HG02763 (cell line): Measurements from ENCODE around the gene TK2.
"Not testable (repeated sequence)": the region's sequence is repeated elsewhere in the genome, so short reads cannot be mapped to it uniquely, and the experiment has no call there.

Experiments used
- ATAC-seq: cut with Tn5 transposase; IDR thresholded peaks from one replicate; pipeline ENCODE4 v1.9.1; 2021; ENCODE audit warnings: mild to moderate bottlenecking, moderate library complexity; ENCODE audit not compliant: unreplicated experiment

The TK2 gene

GRCh38 chr16:66521252-66521713 lies 28.6 kb downstream of the TK2 start:
- no peak for ATAC-seq

DNA sequence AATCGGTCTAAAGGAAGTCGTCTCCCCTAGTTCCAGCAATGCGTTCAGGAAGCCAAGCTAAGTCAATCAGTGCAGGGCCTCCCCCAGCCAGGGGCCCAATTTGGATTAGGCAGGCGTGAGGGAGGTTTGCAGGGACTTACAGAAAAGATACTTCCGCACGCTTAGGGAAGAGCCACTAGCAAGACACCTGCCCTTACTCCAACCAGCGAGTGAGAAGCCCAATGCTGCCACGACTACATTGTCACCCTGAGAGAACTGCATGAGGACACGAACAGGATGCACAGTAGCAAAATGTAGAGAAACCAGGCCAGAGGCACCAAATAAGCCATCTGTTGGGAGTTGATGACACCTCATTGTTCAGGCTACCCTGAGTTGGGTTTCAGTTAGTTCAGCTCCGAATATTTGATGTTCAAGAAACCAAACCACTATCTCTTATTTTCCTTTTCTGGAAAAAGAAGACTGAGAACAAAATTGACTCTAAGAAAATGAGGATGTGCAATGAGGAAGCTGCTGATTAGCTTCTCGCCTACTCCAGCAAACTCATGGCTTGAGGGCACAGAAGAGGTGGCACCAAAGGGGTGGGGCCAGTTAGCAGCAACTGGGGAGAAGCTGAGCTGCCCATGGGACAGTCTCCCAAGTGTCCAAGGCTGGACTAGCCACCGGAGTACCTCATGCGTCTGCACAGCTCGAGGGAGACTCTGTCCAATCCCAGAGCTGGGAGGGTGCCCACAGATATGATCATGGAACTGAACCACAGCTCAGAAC lies 29.3 kb downstream of the TK2 start:
- no peak for ATAC-seq

DNA sequence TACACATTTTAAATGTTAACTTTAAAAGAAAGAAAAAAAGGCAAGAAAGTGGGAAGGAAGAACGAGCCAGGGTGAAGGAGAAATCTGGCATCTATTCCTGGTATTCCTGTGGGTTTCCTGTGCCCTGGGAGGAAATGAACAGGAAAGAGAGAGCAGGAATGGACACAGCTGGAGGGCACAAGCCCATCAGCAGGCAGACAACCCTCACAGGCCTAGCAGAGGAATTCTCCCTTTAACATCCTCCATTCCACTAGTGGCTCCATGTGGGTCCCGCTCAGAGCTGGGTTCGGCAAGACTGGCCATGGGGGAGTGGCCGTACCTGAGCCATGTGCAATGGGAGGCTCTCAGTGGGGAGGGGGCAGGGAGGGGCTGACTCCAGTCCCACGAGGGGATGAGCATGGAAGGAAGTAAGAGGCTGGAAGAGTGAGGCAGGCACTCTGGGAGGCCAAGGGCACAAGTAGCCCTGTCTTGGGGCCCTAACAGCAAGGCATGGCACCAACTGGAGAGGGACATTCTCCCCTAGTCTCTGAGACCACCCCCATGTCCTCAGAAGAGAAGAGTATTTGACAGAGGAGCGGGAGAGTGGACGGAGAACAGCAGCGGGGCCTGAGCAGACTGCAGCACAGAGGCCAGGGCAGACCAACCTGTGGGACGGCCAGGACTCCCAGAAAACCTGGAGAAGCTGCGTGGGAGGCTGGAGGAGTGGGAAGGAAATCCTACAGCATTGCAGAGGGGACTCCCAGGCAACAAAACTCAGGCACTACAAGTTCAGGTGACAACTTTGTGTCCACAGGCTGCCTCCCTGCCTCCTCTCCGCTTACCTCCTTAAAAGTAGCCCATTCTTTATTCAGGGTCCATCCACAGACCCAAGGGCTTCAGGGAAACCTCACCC lies 30.2 kb downstream of the TK2 start:
- no peak for ATAC-seq

DNA sequence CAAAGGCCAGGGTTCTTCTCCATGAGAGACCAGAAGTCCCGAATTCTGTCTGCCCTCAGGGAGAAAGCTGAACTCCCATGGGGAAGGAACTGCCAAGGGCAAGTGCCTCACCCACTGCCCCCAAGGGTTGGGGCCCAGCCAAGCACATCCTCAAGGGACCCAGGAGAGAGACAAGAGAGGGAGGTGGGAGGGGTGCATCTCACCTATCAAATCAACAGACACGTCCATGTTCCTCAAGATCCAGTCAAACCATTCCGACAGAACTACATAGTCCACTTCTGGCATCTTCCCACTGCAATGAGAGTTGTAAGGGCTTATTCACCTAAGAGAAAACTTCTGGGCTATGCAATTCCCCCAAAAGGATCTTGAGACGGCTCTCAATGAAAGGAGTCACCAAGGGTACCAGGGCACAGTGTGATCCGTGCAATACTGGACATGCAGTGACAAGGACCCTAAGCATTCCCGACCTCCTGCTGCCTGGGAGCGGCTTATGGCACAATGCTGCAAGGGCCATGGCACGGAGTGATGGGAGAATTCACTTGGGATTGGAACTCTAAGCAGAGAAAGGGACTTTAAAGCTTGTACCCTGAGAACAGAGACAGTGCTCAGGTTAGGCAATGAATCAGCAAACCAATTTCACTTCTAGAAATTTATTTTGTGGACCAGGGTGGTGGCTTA lies 32.2 kb downstream of the TK2 start:
- ATAC-seq: no peak

DNA sequence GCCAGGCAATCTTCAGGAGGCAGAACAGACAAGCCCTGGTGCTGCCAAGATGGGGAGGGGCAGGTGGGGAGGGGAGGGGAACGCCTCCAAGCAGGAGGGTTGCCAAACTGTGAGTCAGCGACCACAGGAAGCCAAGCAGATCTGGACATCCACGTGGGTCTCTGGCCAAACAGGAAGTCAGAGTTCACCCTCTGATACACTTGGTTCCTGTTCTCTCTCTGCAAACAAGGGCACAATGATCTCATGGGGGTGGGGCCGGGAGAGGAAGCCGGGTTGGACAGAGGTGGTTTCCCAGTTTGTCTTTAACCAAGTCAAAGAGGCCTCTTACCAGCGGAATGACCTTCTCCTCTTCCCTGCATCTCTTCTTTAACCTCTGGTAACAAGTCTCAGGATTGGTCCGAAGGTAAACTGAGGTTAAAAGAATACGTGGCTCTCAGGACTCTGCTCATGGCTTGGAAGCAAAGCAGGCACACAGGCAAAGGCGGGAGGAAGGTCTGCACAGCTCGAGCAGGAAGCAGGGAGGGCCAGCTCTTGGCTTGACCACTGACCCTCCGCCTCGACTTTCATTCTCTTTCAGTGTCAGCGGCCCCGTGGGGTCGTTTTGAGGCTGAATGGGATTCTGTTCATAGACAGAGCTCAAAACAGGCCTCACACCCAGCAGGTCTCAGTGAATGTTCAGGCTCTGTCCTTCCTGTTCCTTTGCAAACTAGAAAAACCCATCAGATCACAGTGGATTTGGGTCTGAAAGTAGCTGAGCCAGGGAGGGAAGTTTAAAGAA lies 32.9 kb downstream of the TK2 start:
- ATAC-seq: peak; percentile 98

- ATAC-seq: peak; percentile 16
Measured at GRCh38 chr16:66516509-66516807, 33.5 kb downstream of the TK2 start.

DNA sequence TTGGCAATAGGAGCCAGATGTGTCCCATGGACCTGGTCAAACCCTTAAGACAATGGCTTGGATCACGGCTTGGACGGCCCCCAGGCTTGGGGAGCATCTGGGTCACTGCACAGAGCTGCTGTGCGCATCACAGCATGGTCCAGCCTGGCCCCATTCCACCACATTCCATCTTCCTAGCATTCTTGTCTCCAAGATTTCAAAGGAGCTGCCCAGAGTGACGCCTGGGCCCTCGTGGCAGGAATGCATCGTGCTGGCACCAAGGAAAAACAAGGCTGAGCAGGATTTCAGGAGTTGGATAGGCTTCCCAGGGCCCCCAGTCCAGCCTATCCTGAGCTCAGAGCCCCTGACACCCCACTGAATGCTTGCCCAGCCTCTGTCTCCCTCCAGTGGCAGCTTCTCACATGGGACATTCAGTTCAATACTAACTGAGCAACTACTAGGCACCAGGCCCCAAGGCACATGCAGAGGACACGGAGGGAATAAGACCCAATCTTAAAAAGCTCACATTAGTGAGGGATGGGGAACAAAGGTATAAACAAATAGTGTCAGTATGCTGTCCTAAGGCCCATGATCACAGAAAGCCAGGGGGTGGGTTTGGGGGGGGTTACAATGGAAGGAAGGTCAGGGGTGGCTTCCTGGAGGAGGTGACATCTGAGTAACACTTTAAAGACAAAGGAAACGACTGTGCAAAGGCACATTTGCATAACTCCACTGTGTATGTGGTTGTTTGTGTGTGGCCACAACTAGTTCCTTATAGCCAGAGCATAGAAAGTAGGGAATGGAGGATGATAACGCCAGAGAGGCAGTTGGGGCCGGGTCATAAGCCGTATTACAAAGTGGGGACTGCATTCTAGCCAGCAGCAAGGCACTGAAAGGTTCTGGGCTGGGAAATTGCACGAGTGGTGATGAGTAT lies 34.1 kb downstream of the TK2 start:
- ATAC-seq: no peak

DNA sequence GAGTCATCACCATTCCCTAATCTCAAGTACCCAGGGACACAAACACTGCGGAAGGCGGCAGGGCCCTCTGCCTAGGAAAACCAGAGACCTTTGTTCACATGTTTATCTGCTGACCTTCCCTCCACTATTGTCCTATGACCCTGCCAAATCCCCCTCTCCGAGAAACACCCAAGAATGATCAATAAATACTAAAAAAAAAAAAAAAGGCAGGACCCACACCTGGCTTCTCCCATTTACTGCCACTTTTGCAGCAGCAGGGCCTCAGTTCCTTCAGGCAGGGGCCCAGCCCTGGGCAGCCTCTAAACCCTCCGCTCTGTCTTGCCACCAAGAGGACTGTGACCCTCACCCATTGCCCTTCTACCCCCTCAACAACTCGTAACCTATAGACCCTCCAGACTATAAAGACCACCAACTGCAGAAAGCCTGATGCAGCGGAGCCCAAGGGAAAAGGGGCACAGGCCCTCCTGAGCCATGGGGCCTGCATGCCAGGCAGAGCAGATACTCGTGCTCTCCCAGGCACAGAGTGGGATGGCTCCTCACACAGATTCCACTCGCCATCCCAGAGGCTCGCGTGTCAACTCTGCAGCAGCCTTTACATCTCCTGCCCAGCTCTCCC lies 34.8 kb downstream of the TK2 start:
- ATAC-seq: not testable (repeated sequence)

- ATAC-seq: not testable (repeated sequence)
Measured at GRCh38 chr16:66514391-66514790, 35.5 kb downstream of the TK2 start.

DNA sequence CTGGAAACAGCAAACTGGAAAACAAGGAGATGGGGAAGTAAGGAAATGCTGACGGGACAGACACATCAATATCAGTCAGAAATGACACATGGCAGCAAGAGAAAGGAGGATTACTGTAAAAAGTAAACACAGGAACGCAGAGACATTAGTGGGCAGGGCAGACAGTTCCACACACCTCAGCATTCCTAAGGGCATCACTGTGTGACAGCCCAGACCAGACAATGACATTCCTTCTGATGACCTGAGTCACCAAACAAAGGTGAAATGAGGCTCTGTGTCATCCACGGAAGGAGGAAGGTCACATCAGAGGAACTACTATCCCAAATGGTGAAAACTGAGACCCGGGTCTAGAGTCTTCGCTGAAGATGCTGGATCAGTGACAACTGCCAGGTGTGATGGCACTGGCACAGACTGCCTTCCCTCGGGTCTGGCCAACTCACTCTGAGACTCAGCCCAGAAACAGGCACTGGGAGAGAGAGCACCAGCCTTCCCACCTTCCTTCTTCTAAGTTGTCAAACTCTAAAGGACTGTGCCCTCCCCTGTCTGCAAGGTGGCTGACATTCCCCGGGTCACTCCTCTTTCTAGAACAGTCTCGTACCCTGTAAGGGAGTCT lies 36.7 kb downstream of the TK2 start:
- no peak for ATAC-seq

DNA sequence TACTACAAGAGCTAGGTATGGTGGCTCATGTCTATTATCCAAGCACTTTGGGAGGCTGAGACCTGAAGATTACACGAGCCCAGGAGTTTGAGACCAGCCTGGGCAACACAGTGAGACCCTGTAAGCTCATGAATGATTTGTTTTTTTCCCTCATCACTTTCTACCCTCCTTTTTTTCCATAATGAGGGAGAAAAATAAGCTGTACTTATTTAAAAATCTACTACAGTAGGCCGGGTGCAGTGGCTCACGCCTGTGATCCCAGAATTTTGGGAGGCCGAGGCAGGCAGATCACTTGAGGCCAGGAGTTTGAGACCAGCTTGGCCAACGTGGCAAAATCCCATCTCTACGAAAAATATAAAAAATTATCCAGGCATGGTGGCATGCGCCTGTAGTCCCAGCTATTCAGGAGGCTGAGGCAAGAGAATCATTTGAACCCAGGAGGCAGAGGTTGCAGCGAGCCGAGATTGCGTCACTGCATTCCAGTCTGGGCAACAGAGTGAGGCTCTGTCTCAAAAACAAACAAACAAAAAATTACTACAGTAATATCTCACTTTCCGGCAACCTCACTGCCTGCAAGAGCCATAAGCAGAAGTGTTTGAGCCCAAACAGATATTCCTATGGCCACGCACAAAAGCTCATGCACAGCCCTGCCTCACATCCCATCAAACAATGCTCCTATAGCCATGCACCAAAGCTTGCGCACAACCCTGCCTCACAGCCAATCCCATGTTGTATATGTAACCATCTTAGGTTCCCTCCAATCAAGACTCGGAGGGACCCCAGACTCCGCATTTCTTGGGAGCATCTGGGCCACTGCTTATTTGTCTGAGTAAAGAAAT lies 37.4 kb downstream of the TK2 start:
- ATAC-seq: no peak

DNA sequence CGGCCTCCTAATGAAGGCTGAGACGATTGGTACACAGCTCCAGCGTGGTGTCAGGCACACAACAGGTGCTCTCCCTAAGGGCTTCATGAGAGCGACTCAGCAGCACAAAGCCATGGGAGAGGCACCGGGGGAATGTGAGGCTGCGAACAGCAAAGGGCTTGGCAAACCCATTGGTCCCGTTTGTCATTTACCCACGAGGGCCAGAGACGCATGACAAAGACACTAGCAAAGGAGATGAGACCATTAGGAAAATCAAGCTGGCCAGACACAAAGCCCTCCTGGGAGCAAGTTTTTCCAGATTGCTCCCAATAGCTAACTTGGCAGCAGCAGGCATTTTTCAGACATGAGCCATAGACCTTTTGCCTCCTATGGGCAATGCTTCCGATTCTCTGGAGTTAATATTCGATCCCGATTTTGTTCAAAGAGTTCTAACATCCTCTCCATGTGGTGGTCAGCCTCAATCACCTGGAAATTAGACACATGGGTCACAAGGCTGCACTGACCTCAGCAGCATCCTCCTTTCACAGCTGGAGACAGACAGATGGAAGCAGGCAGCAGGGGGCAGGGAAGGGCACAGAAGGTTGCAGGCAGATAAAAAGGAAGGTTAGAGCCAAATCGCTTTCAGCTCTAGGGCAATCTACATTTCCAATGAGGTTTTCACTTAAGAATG lies 38.2 kb downstream of the TK2 start:
- no peak for ATAC-seq

DNA sequence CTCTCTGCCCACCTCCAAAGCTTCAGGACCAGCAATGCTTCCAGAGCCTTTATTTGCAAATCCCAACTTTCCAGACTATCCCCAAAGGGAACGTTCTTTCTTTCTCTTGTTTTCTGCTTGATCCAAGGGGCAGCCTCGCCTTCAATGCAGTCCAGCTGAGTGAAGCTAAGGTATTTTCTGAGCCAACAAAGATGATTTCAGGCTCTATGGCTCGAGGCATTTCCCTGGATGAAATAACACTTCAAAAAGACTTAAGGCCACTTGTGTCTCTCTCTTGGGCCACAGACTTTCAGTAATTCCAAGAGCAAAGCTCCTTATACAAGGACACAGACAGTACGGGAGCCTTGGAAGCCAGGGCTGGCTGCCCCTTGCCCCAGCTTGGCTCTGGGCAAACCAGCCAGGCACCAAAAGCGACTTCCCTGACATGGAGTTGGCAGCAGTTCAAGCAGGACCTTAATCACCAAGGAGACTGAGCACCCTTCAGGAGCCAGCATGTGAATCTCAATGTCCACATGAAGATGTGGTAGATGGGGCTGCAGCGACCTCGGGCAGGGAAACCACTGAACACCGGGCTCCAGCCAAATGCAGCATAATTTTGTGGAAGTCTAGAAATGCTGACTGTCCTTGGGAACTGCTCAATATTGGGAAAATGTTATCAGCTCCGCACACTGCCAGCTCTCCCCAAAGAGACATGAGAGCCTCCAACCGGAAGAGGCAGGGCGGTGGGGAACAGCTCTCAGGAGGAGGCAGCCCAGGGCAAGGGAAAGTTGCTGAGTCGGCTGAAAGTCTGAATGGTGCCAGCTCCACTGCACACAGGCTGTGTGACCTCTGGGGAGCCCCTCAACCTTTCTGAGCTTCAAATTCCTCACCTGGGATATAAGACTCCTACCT lies 39.0 kb downstream of the TK2 start:
- ATAC-seq: no peak

DNA sequence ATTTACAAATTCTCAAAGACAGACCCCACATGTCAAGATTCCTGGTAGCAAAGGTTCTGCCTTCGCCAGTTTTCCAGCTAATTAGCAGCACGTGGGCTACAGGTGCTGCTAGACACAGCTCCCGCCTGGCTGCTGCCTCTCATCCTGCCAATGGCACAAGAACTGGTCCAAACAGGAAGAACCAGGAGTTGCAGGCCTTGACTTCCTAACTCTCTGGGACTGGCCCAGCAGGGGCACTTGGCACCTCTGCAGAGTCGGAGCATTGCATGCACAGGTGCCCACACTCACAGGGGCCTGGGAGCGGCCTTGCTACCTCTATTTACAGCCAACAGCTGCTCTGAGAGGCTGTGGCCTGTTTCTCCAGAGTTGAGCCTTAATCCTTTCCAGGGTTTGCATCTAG lies 39.6 kb downstream of the TK2 start:
- ATAC-seq: no peak

GRCh38 chr16:66509576-66509975 lies 40.3 kb downstream of the TK2 start:
- no peak for ATAC-seq

GRCh38 chr16:66508914-66509496 lies 40.9 kb downstream of the TK2 start:
- no peak for ATAC-seq
